K562 (cell line): ENCODE data around the gene SUMF2. TPM values are rescaled to one million over a fixed set of nuclear protein-coding genes. Genes with fewer than 3 reads are reported as not detected.

Source experiments
- BRF2 ChIP-seq: IDR thresholded peaks from 3 replicates; pipeline ENCODE4 v1.6.1; 2011; ENCODE audit warnings: borderline replicate concordance, mild to moderate bottlenecking; ENCODE audit not compliant: insufficient read length, insufficient read depth
- CBFB ChIP-seq: sonication (generic); formaldehyde crosslinking; IDR thresholded peaks from 2 replicates; pipeline ENCODE4 v1.4.0; 2020; ENCODE audit warnings: mild to moderate bottlenecking, missing genetic modification reagents
- CEBPB ChIP-seq: fragments of 450-650 bp; IDR thresholded peaks from 2 replicates; pipeline ENCODE4 v1.6.1; 2016; ENCODE audit warnings: missing genetic modification characterization, missing compliant biosample characterization
- CSDE1 ChIP-seq, 2 experiments: fragments of 450-650 bp; IDR thresholded peaks; 2 replicates each; pipeline ENCODE4 v1.6.1; 2016; ENCODE audit warnings: mild to moderate bottlenecking in 1 of 2
- ESRRB ChIP-seq: fragments of 250-450 bp; sonication (Bioruptor Pico); IDR thresholded peaks from 2 replicates; pipeline ENCODE4 v1.5.0; 2020; ENCODE audit warnings: mild to moderate bottlenecking, moderate library complexity, borderline replicate concordance
- ETV1 ChIP-seq: fragments of 450-650 bp; conservative IDR thresholded peaks from 2 replicates; pipeline ENCODE4 v1.6.1; 2016; ENCODE audit warnings: missing genetic modification characterization, control low read depth, low read depth, missing compliant biosample characterization
- IRF2 ChIP-seq: sonication (generic); formaldehyde crosslinking; IDR thresholded peaks from 2 replicates; pipeline ENCODE4 v1.8.1; 2022; ENCODE audit warnings: mild to moderate bottlenecking, missing genetic modification reagents
- KDM4B ChIP-seq, 2 experiments: fragments of 450-650 bp in 1 of 2; sonication (generic) in 1 of 2; IDR thresholded peaks; 2 replicates each; pipeline ENCODE4 v1.6.1; 2016 to 2017; ENCODE audit warnings: borderline replicate concordance in 2 of 2, antibody characterized with exemption in 1 of 2, low read depth in 1 of 2, mild to moderate bottlenecking in 1 of 2
- KLF13 ChIP-seq: fragments of 450-650 bp; IDR thresholded peaks from 2 replicates; pipeline ENCODE4 v1.6.1; 2016; ENCODE audit warnings: missing genetic modification characterization, low read depth, mild to moderate bottlenecking, missing compliant biosample characterization, moderate library complexity, borderline replicate concordance
- LCOR ChIP-seq: sonication (generic); formaldehyde crosslinking; IDR thresholded peaks from 2 replicates; pipeline ENCODE4 v1.8.0; 2022; ENCODE audit warnings: mild to moderate bottlenecking, missing genetic modification reagents
- MAFF ChIP-seq: IDR thresholded peaks from 2 replicates; pipeline ENCODE4 v1.6.1; 2012; ENCODE audit warnings: low read length, improper control_type of control experiment
- MEF2D ChIP-seq: conservative IDR thresholded peaks from 2 replicates; pipeline ENCODE4 v1.6.1; 2016; ENCODE audit warnings: low read depth, missing genetic modification characterization, missing compliant biosample characterization
- MTA3 ChIP-seq: fragments of 450-650 bp; formaldehyde crosslinking; IDR thresholded peaks from 2 replicates; pipeline ENCODE4 v1.6.1; 2017; ENCODE audit warnings: mild to moderate bottlenecking, borderline replicate concordance
- MXI1 ChIP-seq: IDR thresholded peaks from 2 replicates; pipeline ENCODE4 v1.6.1; 2011; ENCODE audit warnings: low read depth, mild to moderate bottlenecking, improper control_type of control experiment, low read length
- NFIC ChIP-seq: fragments of 450-650 bp; IDR thresholded peaks from 2 replicates; pipeline ENCODE4 v1.6.1; 2017; ENCODE audit warnings: mild to moderate bottlenecking, inconsistent platforms
- POLR2G ChIP-seq: fragments of 200-400 bp; formaldehyde crosslinking; IDR thresholded peaks from 2 replicates; pipeline ENCODE4 v1.6.1; 2017; ENCODE audit warnings: low read depth, mild to moderate bottlenecking, antibody characterized with exemption, low read length, moderate library complexity
- RFX7 ChIP-seq: fragments of 250-450 bp; sonication (Bioruptor Pico); IDR thresholded peaks from 2 replicates; pipeline ENCODE4 v1.5.1; 2021; ENCODE audit warnings: mild to moderate bottlenecking
- RHOXF2B ChIP-seq: fragments of 250-450 bp; sonication (Bioruptor Pico); conservative IDR thresholded peaks from 2 replicates; pipeline ENCODE4 v1.5.1; 2021
- TFAP4 ChIP-seq: sonication (generic); formaldehyde crosslinking; IDR thresholded peaks from 2 replicates; pipeline ENCODE4 v1.8.0; 2022; ENCODE audit warnings: missing genetic modification reagents, mild to moderate bottlenecking, moderate library complexity, borderline replicate concordance
- ZEB2 ChIP-seq: fragments of 450-650 bp; IDR thresholded peaks from 2 replicates; pipeline ENCODE4 v1.6.1; 2016
- ZNF165 ChIP-seq: fragments of 250-450 bp; sonication (Bioruptor Pico); IDR thresholded peaks from 2 replicates; pipeline ENCODE4 v1.4.0; 2020; ENCODE audit warnings: borderline replicate concordance
- ZNF212 ChIP-seq: fragments of 450-650 bp; formaldehyde crosslinking; IDR thresholded peaks from 2 replicates; pipeline ENCODE4 v1.4.0; 2020; ENCODE audit warnings: mild to moderate bottlenecking
- ZNF224 ChIP-seq: sonication (generic); formaldehyde crosslinking; IDR thresholded peaks from 2 replicates; pipeline ENCODE4 v1.8.0; 2022; ENCODE audit warnings: mild to moderate bottlenecking, missing genetic modification reagents
- ZNF324 ChIP-seq: fragments of 250-450 bp; sonication (Bioruptor Pico); IDR thresholded peaks from 2 replicates; pipeline ENCODE4 v1.4.0; 2020; ENCODE audit warnings: mild to moderate bottlenecking
- ZNF655 ChIP-seq: fragments of 250-450 bp; sonication (Bioruptor Pico); IDR thresholded peaks from 2 replicates; pipeline ENCODE4 v1.5.0; 2021
- ZNF830 ChIP-seq: fragments of 250-450 bp; sonication (Bioruptor Pico); IDR thresholded peaks from 2 replicates; pipeline ENCODE4 v1.5.0; 2021; ENCODE audit warnings: mild to moderate bottlenecking
- polyA plus RNA-seq, 8 experiments: library from polyadenylated mRNA; depleted of rRNA in 4 of 8; stranded (reverse) in 5 of 8; unstranded in 3 of 8; fragments of >200 nt; fragmentation: Nextera tagmentation in 2 of 8; fragmentation: Illumina TruSeq in 1 of 8; extraction: Ambion mirVana in 2 of 8; extraction: Trizol in 1 of 8; gene quantifications; 2 replicates each; pipeline versions ENCODE4 v1.2.1 to v1.2.3, GENCODE V29; 2011 to 2014; ENCODE audit warnings: inconsistent platforms in 1 of 8, missing spikeins in 1 of 8
- total RNA-seq, 7 experiments: library from RNA; depleted of rRNA in 6 of 7; stranded (reverse); fragments of >200 nt in 6 of 7; fragmentation: Illumina TruSeq in 2 of 7; extraction: Trizol in 2 of 7; gene quantifications; 2 replicates each; pipeline versions ENCODE4 v1.2.1 to v1.2.3, GENCODE V29; 2011 to 2021; ENCODE audit warnings: low replicate concordance in 1 of 7

Gene SUMF2
- total and polyA plus RNA-seq, 9 of the 15 experiments (the other 6 are each of a cell fraction or from before 2014, with no cell fraction given): 39.0 to 113 (median 67.7) TPM

GRCh38 chr7:56063882-56064625 lies at the start of gene SUMF2 (continued):
- TF ChIP-seq ZNF655 (no peak), ZNF165 (no peak), MAFF (no peak), ESRRB (peak; percentile 73; the same call in 1 of the 2 replicates), ZNF212 (CRISPR knock-in tag) (peak; percentile 81; the same call in 1 of the 2 replicates), MEF2D (no peak), ETV1 (tag) (0 out of 2 replicates have a peak, but pooled peaks have one; percentile 20), POLR2G (peak; percentile 97), KLF13 (tag) (0 out of 2 replicates have a peak, but pooled peaks have one; percentile 10), RHOXF2B (CRISPR knock-in tag) (peak; percentile 76), ZEB2 (0 out of 2 replicates have a peak, but pooled peaks have one; percentile 29), CSDE1 (IDR thresholded peaks at IDR 0.05) (no peak), TFAP4 (peak; percentile 78; the same call in 1 of the 2 replicates), IRF2 (CRISPR knock-in tag) (no peak), CBFB (CRISPR knock-in tag) (0 out of 2 replicates have a peak, but pooled peaks have one; percentile 48), LCOR (no peak), ZNF830 (CRISPR knock-in tag) (peak; percentile 69; the same call in 1 of the 2 replicates), CEBPB (tag) (peak; percentile 99), KDM4B (IDR thresholded peaks at IDR 0.05; ENCODE audit: borderline replicate concordance in 2 of 2, low read depth in 1 of 2) (no peak), MTA3 (peak; percentile 80), NFIC (peak; percentile 27; the same call in 1 of the 2 replicates), ZNF324 (CRISPR knock-in tag) (no peak), ZNF224 (no peak), BRF2 (no peak), RFX7 (CRISPR knock-in tag) (no peak), MXI1 (peak; percentile 56)
